NCI-H226 (cell line): ENCODE results near the gene ISOC1.

ENCODE experiments used
- DNase-seq: peaks from one replicate; pipeline ENCODE4 v3.0.0-alpha.2; 2015

Gene ISOC1

GRCh38 chr5:129137637-129138036 is 43.1 kb downstream of the ISOC1 start:
- no peak for DNase-seq

- no peak for DNase-seq
Observed at GRCh38 chr5:129141078-129141477, 46.5 kb downstream of the ISOC1 start.

GRCh38 chr5:129141696-129142095 is 47.1 kb downstream of the ISOC1 start:
- DNase-seq: no peak

- no peak for DNase-seq
Observed at GRCh38 chr5:129155876-129156275, 61.3 kb downstream of the ISOC1 start.

- no peak for DNase-seq
Observed at GRCh38 chr5:129161830-129162229, 67.3 kb downstream of the ISOC1 start.
